Gastroesophageal sphincter (tissue), 3 donors: ENCODE results near the gene HCN4.

Experiments
- EP300 ChIP-seq: sonication (generic); formaldehyde crosslinking; IDR thresholded peaks from one replicate; pipeline ENCODE4 v1.6.1; 2017; ENCODE audit warnings: antibody characterized with exemption, mild to moderate bottlenecking
- POLR2A ChIP-seq, 2 donors: fragments of 450-650 bp; IDR thresholded peaks; one replicate each; pipeline ENCODE4 v1.6.1; 2017; ENCODE audit warnings: antibody characterized with exemption in 2 of 2, mild to moderate bottlenecking in 2 of 2, moderate library complexity in 1 of 2
- POLR2AphosphoS5 ChIP-seq: sonication (generic); formaldehyde crosslinking; IDR thresholded peaks from one replicate; pipeline ENCODE4 v1.6.1; 2017; ENCODE audit warnings: antibody characterized with exemption
- TF ChIP-seq, protein P1 (sequence below), 4 experiments: fragments of 200-600 bp in 2 of 4; fragments of 450-650 bp in 2 of 4; sonication (generic) in 1 of 4; IDR thresholded peaks; one replicate each; pipeline ENCODE4 v1.5.1; 2017 to 2019; ENCODE audit warnings: antibody characterized with exemption in 4 of 4, mild to moderate bottlenecking in 2 of 4, moderate library complexity in 2 of 4

DNA sequence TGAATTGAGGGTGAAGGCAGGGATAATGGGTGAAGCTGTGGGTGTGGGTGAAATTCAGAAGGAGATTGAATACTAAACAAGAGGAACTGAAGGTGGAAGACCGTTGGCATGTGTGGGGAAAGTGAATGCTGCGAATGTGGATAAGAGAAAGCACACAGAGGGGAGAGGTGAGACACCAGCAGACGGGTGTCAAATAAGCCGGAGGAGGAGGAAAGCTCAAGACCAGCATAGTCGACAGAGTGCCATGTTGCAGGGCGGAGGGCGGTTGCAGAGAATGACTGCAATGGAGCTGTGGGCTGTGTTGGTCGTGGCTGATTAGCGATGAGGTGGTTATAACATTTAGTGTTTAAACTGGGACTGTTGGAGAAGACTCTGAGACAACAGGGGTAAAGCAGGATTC, 16.4 kb upstream of the HCN4 start:
- TF ChIP-seq, protein P1, sequence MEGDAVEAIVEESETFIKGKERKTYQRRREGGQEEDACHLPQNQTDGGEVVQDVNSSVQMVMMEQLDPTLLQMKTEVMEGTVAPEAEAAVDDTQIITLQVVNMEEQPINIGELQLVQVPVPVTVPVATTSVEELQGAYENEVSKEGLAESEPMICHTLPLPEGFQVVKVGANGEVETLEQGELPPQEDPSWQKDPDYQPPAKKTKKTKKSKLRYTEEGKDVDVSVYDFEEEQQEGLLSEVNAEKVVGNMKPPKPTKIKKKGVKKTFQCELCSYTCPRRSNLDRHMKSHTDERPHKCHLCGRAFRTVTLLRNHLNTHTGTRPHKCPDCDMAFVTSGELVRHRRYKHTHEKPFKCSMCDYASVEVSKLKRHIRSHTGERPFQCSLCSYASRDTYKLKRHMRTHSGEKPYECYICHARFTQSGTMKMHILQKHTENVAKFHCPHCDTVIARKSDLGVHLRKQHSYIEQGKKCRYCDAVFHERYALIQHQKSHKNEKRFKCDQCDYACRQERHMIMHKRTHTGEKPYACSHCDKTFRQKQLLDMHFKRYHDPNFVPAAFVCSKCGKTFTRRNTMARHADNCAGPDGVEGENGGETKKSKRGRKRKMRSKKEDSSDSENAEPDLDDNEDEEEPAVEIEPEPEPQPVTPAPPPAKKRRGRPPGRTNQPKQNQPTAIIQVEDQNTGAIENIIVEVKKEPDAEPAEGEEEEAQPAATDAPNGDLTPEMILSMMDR (IDR thresholded peaks at IDR 0.05) = no peak
- TF ChIP-seq EP300 (no peak), POLR2A (IDR thresholded peaks at IDR 0.05) (no peak), POLR2AphosphoS5 (no peak)
